ENCODE measurements around the gene HOMER1. TPM values are rescaled to one million over a fixed set of nuclear protein-coding genes. Genes with fewer than 3 reads are reported as not detected.

The HOMER1 gene
- total and polyA plus RNA-seq, 2 experiments from 2014 or later, result 26.3 to 28.0 TPM

- Histone ChIP-seq H3K4me1 (ENCODE audit: low read depth) (no peaks in the 10 kb centered on the region), H3K4me3 (no peak overlapping the region), H3K36me3 (no peaks in the 10 kb centered on the region), H3K27me3 (no peaks in the 10 kb centered on the region), H3K27ac (no peak overlapping the region), H3K9me3 (ENCODE audit: low read depth) (no peaks in the 10 kb centered on the region)
- DNase-seq (ENCODE audit: low read depth in 1 of 2, low spot score in 1 of 2), result peak in 1 of 2 donors; percentile 22
- no peak for TF ChIP-seq CTCF (IDR thresholded peaks at IDR 0.05; ENCODE audit: low read depth, low read length)
Measured at GRCh38 chr5:79544131-79544530, 30.2 kb upstream of the HOMER1 start.

DNA sequence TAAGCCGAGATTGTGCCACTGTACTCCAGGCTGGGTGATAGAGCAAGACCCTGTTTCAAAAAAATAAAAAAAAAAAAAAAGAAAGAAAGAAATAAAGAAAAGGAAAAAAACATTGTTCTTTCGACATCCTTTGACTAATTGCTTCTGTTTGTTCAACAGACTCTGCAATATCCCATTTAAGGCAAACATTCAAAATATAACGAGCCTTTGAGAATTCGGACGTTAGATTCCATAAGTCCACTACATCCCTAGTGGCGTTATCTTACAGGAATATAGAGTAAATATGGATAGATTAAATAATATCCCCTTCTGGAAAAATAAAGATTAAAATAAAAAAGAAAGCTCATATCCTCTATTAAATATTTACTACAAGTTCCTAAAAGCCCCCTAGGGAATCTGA, 27.0 kb upstream of the HOMER1 start:
- no peaks in the 10 kb centered on the region for H3K9me3 ChIP-seq (ENCODE audit: low read depth)
- H3K4me3 ChIP-seq, result no peak overlapping the region
- no peaks in the 10 kb centered on the region for H3K27me3 ChIP-seq
- no peak overlapping the region for H3K27ac ChIP-seq
- TF ChIP-seq CTCF (IDR thresholded peaks at IDR 0.05; ENCODE audit: low read depth, low read length), result no peak
- H3K4me1 ChIP-seq (ENCODE audit: low read depth), result no peaks in the 10 kb centered on the region
- no peaks in the 10 kb centered on the region for H3K36me3 ChIP-seq
- no peak for DNase-seq (ENCODE audit: low read depth in 1 of 2, low spot score in 1 of 2)

DNA sequence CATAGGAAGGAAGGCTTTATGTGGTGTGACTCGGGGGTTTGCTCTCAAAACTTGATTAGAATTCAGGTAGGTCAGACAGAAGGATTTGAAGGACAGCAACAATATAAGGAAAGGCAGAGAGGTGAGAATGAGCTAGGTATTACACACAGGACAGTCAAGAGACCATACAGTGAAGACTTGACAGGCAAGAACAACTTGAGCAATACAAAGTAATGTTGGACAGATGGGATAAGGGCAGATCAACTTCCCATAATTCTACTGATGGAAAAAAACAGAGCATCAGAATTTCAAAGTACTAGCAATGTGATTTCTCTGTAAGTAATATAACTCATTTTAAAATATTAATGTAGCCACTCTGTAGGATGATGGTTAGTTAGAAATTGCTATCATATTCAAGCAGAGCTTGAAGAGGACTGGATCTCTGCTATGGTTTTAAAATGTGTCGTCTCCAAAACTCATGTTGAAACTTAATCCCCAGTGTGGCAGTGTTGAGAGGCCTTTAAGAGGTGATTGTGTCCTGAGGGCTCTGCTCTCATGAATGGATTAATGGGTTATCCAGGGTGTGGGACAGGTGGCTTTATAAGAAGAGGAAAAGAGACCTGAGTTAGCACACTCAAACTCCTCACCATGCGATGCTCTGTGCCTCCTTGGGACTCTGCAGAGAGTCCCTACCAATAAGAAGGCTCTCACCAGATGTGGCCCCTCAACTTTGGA, 22.4 kb upstream of the HOMER1 start:
- no peaks in the 10 kb centered on the region for H3K36me3 ChIP-seq
- no peaks in the 10 kb centered on the region for H3K27me3 ChIP-seq
- no peak for TF ChIP-seq CTCF (IDR thresholded peaks at IDR 0.05; ENCODE audit: low read depth, low read length)
- no peaks in the 10 kb centered on the region for H3K9me3 ChIP-seq (ENCODE audit: low read depth)
- peak in 1 of 2 donors; percentile 37 for DNase-seq (ENCODE audit: low read depth in 1 of 2, low spot score in 1 of 2)
- no peak overlapping the region for H3K27ac ChIP-seq
- H3K4me1 ChIP-seq (ENCODE audit: low read depth), result no peaks in the 10 kb centered on the region
- no peak overlapping the region for H3K4me3 ChIP-seq

GRCh38 chr5:79535477-79536192, 21.7 kb upstream of the HOMER1 start:
- H3K4me3 ChIP-seq, result no peak overlapping the region
- no peaks in the 10 kb centered on the region for H3K36me3 ChIP-seq
- peak; percentile 10 for TF ChIP-seq CTCF (IDR thresholded peaks at IDR 0.05; ENCODE audit: low read depth, low read length)
- H3K4me1 ChIP-seq (ENCODE audit: low read depth), result no peaks in the 10 kb centered on the region
- H3K9me3 ChIP-seq (ENCODE audit: low read depth), result no peaks in the 10 kb centered on the region
- H3K27ac ChIP-seq, result no peak overlapping the region
- no peak for DNase-seq (ENCODE audit: low read depth in 1 of 2, low spot score in 1 of 2)
- no peaks in the 10 kb centered on the region for H3K27me3 ChIP-seq

DNA sequence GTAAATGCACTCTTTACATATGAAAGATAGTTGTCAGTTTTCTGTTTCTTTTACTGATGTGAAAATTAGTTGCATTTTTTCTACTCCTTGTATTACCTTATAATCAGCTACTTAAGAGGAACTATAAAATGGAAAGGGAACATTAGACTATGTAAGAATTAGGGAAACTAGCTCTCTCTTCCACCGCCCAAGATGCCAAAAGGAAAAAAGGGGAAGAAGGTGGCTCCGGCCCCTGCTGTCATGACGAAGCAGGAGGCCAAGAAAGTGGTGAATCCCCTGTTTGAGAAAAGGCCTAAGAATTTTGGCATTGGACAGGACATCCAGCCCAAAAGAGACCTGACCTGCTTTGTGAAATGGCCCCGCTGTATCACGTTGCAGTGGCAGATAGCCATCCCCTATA, 15.2 kb upstream of the HOMER1 start:
- H3K27ac ChIP-seq, result no peak overlapping the region
- H3K4me3 ChIP-seq, result no peak overlapping the region
- no peaks in the 10 kb centered on the region for H3K27me3 ChIP-seq
- no peak for DNase-seq (ENCODE audit: low read depth in 1 of 2, low spot score in 1 of 2)
- no peaks in the 10 kb centered on the region for H3K4me1 ChIP-seq (ENCODE audit: low read depth)
- no peaks in the 10 kb centered on the region for H3K36me3 ChIP-seq
- no peak for TF ChIP-seq CTCF (IDR thresholded peaks at IDR 0.05; ENCODE audit: low read depth, low read length)
- H3K9me3 ChIP-seq (ENCODE audit: low read depth), result no peaks in the 10 kb centered on the region
